ENCODE measurements around the gene PRKG2. TPM values are rescaled to one million over a fixed set of nuclear protein-coding genes. Genes with fewer than 3 reads are reported as not detected.

The PRKG2 gene
- total RNA-seq: 2.9 and 3.3 TPM in 2 replicates
- long read RNA-seq, partial matches to known transcripts: 2 of 13 reads
- long read RNA-seq, other reads (novel, unspliced or antisense): 7 of 13 reads

- peaks cover 6% of the 10 kb centered on the region for H3K4me1 Mint-ChIP-seq (ENCODE audit: low read depth)
These were observed at the start of gene PRKG2 for GRCh38 chr4:81214881-81215868. PRKG2 (minus strand) TSS chr4:81215222; CDS start chr4:81205047, 10,175 bp downstream.

GRCh38 chr4:81260443-81261101 is 45.5 kb upstream of the PRKG2 start:
- no peaks in the 10 kb centered on the region for H3K36me3 Mint-ChIP-seq (ENCODE audit: insufficient read depth)
- peak; percentile 36 for TF ChIP-seq CTCF (IDR thresholded peaks at IDR 0.05; ENCODE audit: unreplicated experiment)
- H3K4me1 Mint-ChIP-seq (ENCODE audit: low read depth): peaks cover 8% of the 10 kb centered on the region
- H3K27ac Mint-ChIP-seq: no peak overlapping the region
- no peaks in the 10 kb centered on the region for H3K27me3 Mint-ChIP-seq
- H3K4me3 Mint-ChIP-seq (ENCODE audit: low read depth): no peak overlapping the region
- H3K9me3 Mint-ChIP-seq (ENCODE audit: low read depth): peaks cover 10% of the 10 kb centered on the region
- DNase-seq (ENCODE audit: low spot score, unreplicated experiment): no peak

More at GRCh38 chr4:81214881-81215868, at the start of gene PRKG2:
- H3K27me3 Mint-ChIP-seq: peaks cover 47% of the 10 kb centered on the region
- no peak for TF ChIP-seq CTCF (IDR thresholded peaks at IDR 0.05; ENCODE audit: unreplicated experiment)
- DNase-seq (ENCODE audit: low spot score, unreplicated experiment): peak; percentile 41
- H3K27ac Mint-ChIP-seq: peak within 1 kb of the TSS; percentile 68
- peak within 1 kb of the TSS; percentile 78 for H3K4me3 Mint-ChIP-seq (ENCODE audit: low read depth)
- H3K36me3 Mint-ChIP-seq (ENCODE audit: insufficient read depth): no peaks in the 10 kb centered on the region
- peaks cover 1% of the 10 kb centered on the region for H3K9me3 Mint-ChIP-seq (ENCODE audit: low read depth)

GRCh38 chr4:81258841-81259550 is 44.0 kb upstream of the PRKG2 start:
- Mint-ChIP-seq H3K36me3 (ENCODE audit: insufficient read depth) (no peaks in the 10 kb centered on the region), H3K4me3 (ENCODE audit: low read depth) (no peak overlapping the region), H3K9me3 (ENCODE audit: low read depth) (peaks cover 3% of the 10 kb centered on the region), H3K4me1 (ENCODE audit: low read depth) (peaks cover 11% of the 10 kb centered on the region), H3K27ac (no peak overlapping the region), H3K27me3 (no peaks in the 10 kb centered on the region)
- no peak for TF ChIP-seq CTCF (IDR thresholded peaks at IDR 0.05; ENCODE audit: unreplicated experiment)
- no peak for DNase-seq (ENCODE audit: low spot score, unreplicated experiment)

- peaks cover 3% of the 10 kb centered on the region for H3K9me3 Mint-ChIP-seq (ENCODE audit: low read depth)
- no peak overlapping the region for H3K27ac Mint-ChIP-seq
- TF ChIP-seq CTCF (IDR thresholded peaks at IDR 0.05; ENCODE audit: unreplicated experiment): no peak
- H3K27me3 Mint-ChIP-seq: no peaks in the 10 kb centered on the region
- no peak for DNase-seq (ENCODE audit: low spot score, unreplicated experiment)
- no peak overlapping the region for H3K4me3 Mint-ChIP-seq (ENCODE audit: low read depth)
- no peaks in the 10 kb centered on the region for H3K36me3 Mint-ChIP-seq (ENCODE audit: insufficient read depth)
- peaks cover 11% of the 10 kb centered on the region for H3K4me1 Mint-ChIP-seq (ENCODE audit: low read depth)
These were observed 42.8 kb upstream of the PRKG2 start for GRCh38 chr4:81257816-81258215.

- H3K27ac Mint-ChIP-seq: no peak overlapping the region
- DNase-seq (ENCODE audit: low spot score, unreplicated experiment): no peak
- no peak overlapping the region for H3K4me3 Mint-ChIP-seq (ENCODE audit: low read depth)
- H3K36me3 Mint-ChIP-seq (ENCODE audit: insufficient read depth): no peaks in the 10 kb centered on the region
- peaks cover 11% of the 10 kb centered on the region for H3K4me1 Mint-ChIP-seq (ENCODE audit: low read depth)
- no peak for TF ChIP-seq CTCF (IDR thresholded peaks at IDR 0.05; ENCODE audit: unreplicated experiment)
- H3K27me3 Mint-ChIP-seq: no peaks in the 10 kb centered on the region
- peaks cover 3% of the 10 kb centered on the region for H3K9me3 Mint-ChIP-seq (ENCODE audit: low read depth)
These were observed 42.0 kb upstream of the PRKG2 start for GRCh38 chr4:81257021-81257420.

All from progenitor cell of endocrine pancreas (in vitro differentiated cells).